Measurements from ENCODE around the gene SBNO2. TPM values are rescaled to one million over a fixed set of nuclear protein-coding genes. Genes with fewer than 3 reads are reported as not detected.

The SBNO2 gene
- polyA plus RNA-seq, 4 donors, result 11.8 to 23.5 (median 14.0) TPM

- DNase-seq (ENCODE audit: low read depth in 4 of 4, low spot score in 3 of 4), result no peak
These were observed 110.0 kb downstream of the SBNO2 start for GRCh38 chr19:1063909-1064660.

GRCh38 chr19:1063030-1063908 is 110.8 kb downstream of the SBNO2 start:
- DNase-seq (ENCODE audit: low read depth in 4 of 4, low spot score in 3 of 4), result no peak

- no peak for DNase-seq (ENCODE audit: low read depth in 4 of 4, low spot score in 3 of 4)
These were observed 111.6 kb downstream of the SBNO2 start for GRCh38 chr19:1062387-1063029.

DNA sequence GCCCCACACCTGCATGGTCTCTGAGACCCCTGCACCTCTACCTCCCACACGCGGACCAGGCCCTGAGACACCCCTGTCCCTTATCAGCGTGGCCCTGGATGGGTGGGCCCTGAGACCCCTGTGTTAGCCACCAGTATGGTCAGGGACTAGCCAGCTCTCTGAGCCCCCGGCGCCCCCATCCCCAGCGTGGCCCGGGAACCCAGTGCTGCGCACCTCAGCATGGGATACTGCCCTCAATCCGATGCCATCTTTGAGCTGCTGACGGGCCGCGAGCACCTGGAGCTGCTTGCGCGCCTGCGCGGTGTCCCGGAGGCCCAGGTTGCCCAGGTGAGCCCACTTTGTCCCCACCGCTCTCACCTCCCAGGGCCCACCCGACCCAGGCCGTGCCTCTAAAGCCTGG is 112.1 kb downstream of the SBNO2 start:
- DNase-seq (ENCODE audit: low read depth in 4 of 4, low spot score in 3 of 4), result no peak

DNA sequence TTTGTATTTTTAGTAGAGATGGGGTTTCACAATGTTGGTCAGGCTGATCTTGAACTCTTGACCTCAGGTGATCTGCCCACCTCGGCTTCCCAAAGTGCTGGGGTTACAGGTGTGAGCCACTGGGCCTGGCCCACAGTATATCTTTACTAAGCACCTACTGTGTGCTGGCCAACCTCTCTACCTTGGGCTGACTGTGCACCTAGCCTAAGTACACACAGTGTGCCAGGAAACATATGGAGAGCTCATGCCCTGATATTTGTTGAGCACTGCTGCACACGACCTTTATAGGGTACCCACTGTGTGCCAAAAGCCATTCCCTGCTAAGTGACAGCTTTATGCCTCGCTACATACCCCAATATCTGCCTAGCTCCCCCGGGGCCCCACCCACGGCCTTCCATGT is 113.4 kb downstream of the SBNO2 start:
- no peak for DNase-seq (ENCODE audit: low read depth in 4 of 4, low spot score in 3 of 4)

GRCh38 chr19:1058112-1058511 is 116.0 kb downstream of the SBNO2 start:
- no peak for DNase-seq (ENCODE audit: low read depth in 4 of 4, low spot score in 3 of 4)

Other genes starting within 250 kb of the SBNO2 start
- gene ARID3A, start 248.2 kb downstream of the SBNO2 start, polyA plus RNA-seq (ENCODE audit: insufficient read length in 4 of 4), result 10 to 100 TPM; 19.4 to 27.4 (median 22.9) TPM
- 10 to 100 TPM; 33.6 to 78.8 (median 37.7) TPM for gene WDR18, start 189.9 kb downstream of the SBNO2 start, polyA plus RNA-seq (ENCODE audit: insufficient read length in 4 of 4)
- gene GRIN3B, start 173.8 kb downstream of the SBNO2 start, polyA plus RNA-seq (ENCODE audit: insufficient read length in 4 of 4), result 1 to 10 TPM in 1 of 4 donors, under 1 TPM in 3; 0.44 to 1.3 (median 0.55) TPM
- gene TMEM259, start 153.1 kb downstream of the SBNO2 start, polyA plus RNA-seq (ENCODE audit: insufficient read length in 4 of 4), result 100 to 1,000 TPM in 2 of 4 donors, 10 to 100 TPM in 2; 98.1 to 152 (median 101) TPM
- gene RNU6-2, start 152.7 kb downstream of the SBNO2 start, polyA plus RNA-seq (ENCODE audit: insufficient read length in 4 of 4), result not detected
- 100 to 1,000 TPM; 161 to 205 (median 176) TPM for gene CNN2, start 147.7 kb downstream of the SBNO2 start, polyA plus RNA-seq (ENCODE audit: insufficient read length in 4 of 4)
- 1 to 10 TPM; 6.2 to 8.9 (median 7.6) TPM for gene ABCA7, start 134.2 kb downstream of the SBNO2 start, polyA plus RNA-seq (ENCODE audit: insufficient read length in 4 of 4)
- 10 to 100 TPM in 1 of 4 donors, 1 to 10 TPM in 3; 9.3 to 12.8 (median 9.7) TPM for gene ARHGAP45, start 107.1 kb downstream of the SBNO2 start, polyA plus RNA-seq (ENCODE audit: insufficient read length in 4 of 4)
- gene POLR2E, start 78.9 kb downstream of the SBNO2 start, polyA plus RNA-seq (ENCODE audit: insufficient read length in 4 of 4), result 100 to 1,000 TPM; 134 to 181 (median 142) TPM
- 100 to 1,000 TPM; 242 to 321 (median 252) TPM for gene GPX4, start 70.3 kb downstream of the SBNO2 start, polyA plus RNA-seq (ENCODE audit: insufficient read length in 4 of 4)
- gene STK11, start 31.5 kb upstream of the SBNO2 start, polyA plus RNA-seq (ENCODE audit: insufficient read length in 4 of 4), result 10 to 100 TPM; 50.1 to 65.9 (median 53.3) TPM
- gene CBARP, start 63.7 kb upstream of the SBNO2 start, polyA plus RNA-seq (ENCODE audit: insufficient read length in 4 of 4), result 1 to 10 TPM; 1.6 to 5.3 (median 1.7) TPM
- 100 to 1,000 TPM in 2 of 4 donors, 10 to 100 TPM in 2; 85.5 to 156 (median 99.3) TPM for gene ATP5F1D, start 67.5 kb upstream of the SBNO2 start, polyA plus RNA-seq (ENCODE audit: insufficient read length in 4 of 4)
- 10 to 100 TPM; 50.1 to 66.0 (median 52.7) TPM for gene MIDN, start 74.3 kb upstream of the SBNO2 start, polyA plus RNA-seq (ENCODE audit: insufficient read length in 4 of 4)
- gene CIRBP, start 95.1 kb upstream of the SBNO2 start, polyA plus RNA-seq (ENCODE audit: insufficient read length in 4 of 4), result 100 to 1,000 TPM; 713 to 749 (median 717) TPM
- gene FAM174C, start 101.3 kb upstream of the SBNO2 start, polyA plus RNA-seq (ENCODE audit: insufficient read length in 4 of 4), result 10 to 100 TPM; 18.7 to 30.6 (median 19.8) TPM
- 1 to 10 TPM; 1.6 to 4.0 (median 2.1) TPM for gene EFNA2, start 111.6 kb upstream of the SBNO2 start, polyA plus RNA-seq (ENCODE audit: insufficient read length in 4 of 4)
- 100 to 1,000 TPM in 1 of 4 donors, 10 to 100 TPM in 3; 50.1 to 105 (median 55.7) TPM for gene NDUFS7, start 209.6 kb upstream of the SBNO2 start, polyA plus RNA-seq (ENCODE audit: insufficient read length in 4 of 4)
- 10 to 100 TPM; 26.9 to 49.8 (median 30.8) TPM for gene GAMT, start 227.3 kb upstream of the SBNO2 start, polyA plus RNA-seq (ENCODE audit: insufficient read length in 4 of 4)
- gene DAZAP1, start 233.3 kb upstream of the SBNO2 start, polyA plus RNA-seq (ENCODE audit: insufficient read length in 4 of 4), result 10 to 100 TPM; 77.5 to 89.8 (median 83.4) TPM